ENCODE measurements around the gene PCGF3.
"Not testable (repeated sequence)": the region's sequence is repeated elsewhere in the genome, so short reads cannot be mapped to it uniquely, and the experiment has no call there.

Gene PCGF3

GRCh38 chr4:725391-726234 lies 20.0 kb downstream of the PCGF3 start:
- CTCF ChIA-PET = interaction anchor here (1.2 kb wide), 3 partner anchors 17 to 261 kb away, joined by 3 read pairs; partner anchors contain the start of gene IDUA
- TF ChIP-seq, protein P1, sequence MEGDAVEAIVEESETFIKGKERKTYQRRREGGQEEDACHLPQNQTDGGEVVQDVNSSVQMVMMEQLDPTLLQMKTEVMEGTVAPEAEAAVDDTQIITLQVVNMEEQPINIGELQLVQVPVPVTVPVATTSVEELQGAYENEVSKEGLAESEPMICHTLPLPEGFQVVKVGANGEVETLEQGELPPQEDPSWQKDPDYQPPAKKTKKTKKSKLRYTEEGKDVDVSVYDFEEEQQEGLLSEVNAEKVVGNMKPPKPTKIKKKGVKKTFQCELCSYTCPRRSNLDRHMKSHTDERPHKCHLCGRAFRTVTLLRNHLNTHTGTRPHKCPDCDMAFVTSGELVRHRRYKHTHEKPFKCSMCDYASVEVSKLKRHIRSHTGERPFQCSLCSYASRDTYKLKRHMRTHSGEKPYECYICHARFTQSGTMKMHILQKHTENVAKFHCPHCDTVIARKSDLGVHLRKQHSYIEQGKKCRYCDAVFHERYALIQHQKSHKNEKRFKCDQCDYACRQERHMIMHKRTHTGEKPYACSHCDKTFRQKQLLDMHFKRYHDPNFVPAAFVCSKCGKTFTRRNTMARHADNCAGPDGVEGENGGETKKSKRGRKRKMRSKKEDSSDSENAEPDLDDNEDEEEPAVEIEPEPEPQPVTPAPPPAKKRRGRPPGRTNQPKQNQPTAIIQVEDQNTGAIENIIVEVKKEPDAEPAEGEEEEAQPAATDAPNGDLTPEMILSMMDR (IDR thresholded peaks at IDR 0.05; ENCODE audit: control extremely low read depth, extremely low read depth, low read depth, missing control alignments) = no peak
- POLR2A ChIA-PET = no interaction called here
- DNase-seq (ENCODE audit: extremely low spot score) = no peak

- TF ChIP-seq, protein P1 (IDR thresholded peaks at IDR 0.05; ENCODE audit: control extremely low read depth, extremely low read depth, low read depth, missing control alignments) = no peak
- DNase-seq (ENCODE audit: extremely low spot score) = no peak
- POLR2A ChIA-PET = no interaction called here
- CTCF ChIA-PET = interaction anchor here (1.2 kb wide), 2 partner anchors 17 to 260 kb away, joined by 3 read pairs; partner anchors contain the start of gene IDUA
Measured at GRCh38 chr4:726235-726787, 20.7 kb downstream of the PCGF3 start.

GRCh38 chr4:726838-727237 lies 21.2 kb downstream of the PCGF3 start:
- ChIA-PET POLR2A (no interaction called here), CTCF (interaction anchor here (1.2 kb wide), 2 partner anchors 16 to 260 kb away, joined by 3 read pairs; partner anchors contain the start of gene IDUA)
- no peak for DNase-seq (ENCODE audit: extremely low spot score)
- TF ChIP-seq, protein P1 (IDR thresholded peaks at IDR 0.05; ENCODE audit: control extremely low read depth, extremely low read depth, low read depth, missing control alignments) = no peak

DNA sequence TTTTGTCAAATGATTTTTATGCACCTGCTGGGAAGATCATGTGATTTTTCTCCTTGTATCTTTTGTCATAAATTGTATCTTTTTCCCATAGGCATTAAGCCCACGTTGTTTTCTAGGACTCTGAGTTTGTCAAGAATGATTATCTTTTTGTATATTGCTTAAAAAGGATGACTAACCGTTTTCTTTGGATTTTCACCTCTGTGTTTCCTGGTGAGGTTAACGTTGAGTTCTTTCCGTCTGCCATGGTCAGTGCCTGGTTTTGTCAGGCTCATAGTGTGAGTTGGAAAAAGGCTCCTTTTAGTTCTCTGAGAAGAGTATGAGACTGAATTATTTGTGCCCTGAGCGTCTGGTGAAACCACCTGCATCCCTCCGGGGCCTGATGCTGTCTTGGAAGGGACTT lies 21.9 kb downstream of the PCGF3 start:
- POLR2A ChIA-PET = no interaction called here
- DNase-seq (ENCODE audit: extremely low spot score) = no peak
- CTCF ChIA-PET = interaction anchor here (1.0 to 2.5 kb wide), 2 partner anchors 13 to 15 kb away, joined by 3 to 11 read pairs; no protein-coding TSS in a partner anchor
- TF ChIP-seq, protein P1 (IDR thresholded peaks at IDR 0.05; ENCODE audit: control extremely low read depth, extremely low read depth, low read depth, missing control alignments) = no peak

DNA sequence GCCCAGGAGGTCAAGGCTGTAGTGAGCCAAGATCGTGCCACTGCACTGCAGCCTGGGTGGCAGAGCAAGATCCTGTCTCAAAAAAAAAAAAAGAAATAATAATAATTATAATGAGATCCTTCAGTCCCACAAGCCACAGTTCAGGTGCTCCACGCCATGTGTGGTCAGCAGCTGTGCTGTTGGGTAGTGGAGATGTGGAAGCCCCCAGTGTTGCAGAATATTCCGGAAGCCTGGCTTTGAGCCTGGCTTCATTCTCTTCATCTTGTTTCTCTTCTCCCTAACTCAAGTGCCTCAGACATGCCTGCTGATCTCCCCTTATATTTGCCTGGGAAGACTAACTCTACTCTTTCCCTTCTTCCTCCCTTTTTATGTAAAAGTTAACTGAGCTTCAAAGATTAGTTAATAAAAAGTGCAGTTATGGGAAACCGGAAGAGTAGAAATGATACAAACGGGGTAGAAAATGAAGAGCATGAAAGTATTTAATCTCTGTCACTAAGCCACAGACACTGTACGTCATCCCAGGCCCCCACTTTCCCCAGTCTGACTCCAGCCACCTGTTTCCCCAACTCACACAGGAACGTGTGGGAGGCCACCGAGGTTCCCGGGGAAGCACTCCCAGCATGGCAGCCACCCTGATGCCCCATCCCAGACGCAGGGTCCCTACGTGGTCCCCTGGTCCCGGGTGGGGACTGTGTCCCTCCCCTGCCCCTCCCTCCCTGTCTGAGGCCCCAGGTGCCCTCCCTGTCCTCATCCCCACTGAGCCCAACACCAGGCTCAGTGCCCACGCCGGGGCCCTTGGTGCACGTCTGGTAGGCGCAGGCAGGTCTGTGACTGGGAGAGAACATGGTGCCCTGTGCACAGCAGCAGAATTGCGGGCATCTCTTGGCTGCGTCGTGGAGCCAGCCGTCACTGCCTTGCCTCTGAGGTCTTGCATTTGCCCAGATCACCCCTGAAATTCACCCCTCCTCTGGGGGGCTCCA lies 24.0 kb downstream of the PCGF3 start:
- no peak for DNase-seq (ENCODE audit: extremely low spot score)
- CTCF ChIA-PET = interaction anchor here (2.5 kb wide), 1 partner anchor 13 kb away, joined by 11 read pairs; no protein-coding TSS in a partner anchor
- POLR2A ChIA-PET = no interaction called here
- TF ChIP-seq, protein P1 (IDR thresholded peaks at IDR 0.05; ENCODE audit: control extremely low read depth, extremely low read depth, low read depth, missing control alignments) = no peak

GRCh38 chr4:730511-730910 lies 24.9 kb downstream of the PCGF3 start:
- DNase-seq (ENCODE audit: extremely low spot score) = no peak
- ChIA-PET POLR2A (no interaction called here), CTCF (no interaction called here)

DNA sequence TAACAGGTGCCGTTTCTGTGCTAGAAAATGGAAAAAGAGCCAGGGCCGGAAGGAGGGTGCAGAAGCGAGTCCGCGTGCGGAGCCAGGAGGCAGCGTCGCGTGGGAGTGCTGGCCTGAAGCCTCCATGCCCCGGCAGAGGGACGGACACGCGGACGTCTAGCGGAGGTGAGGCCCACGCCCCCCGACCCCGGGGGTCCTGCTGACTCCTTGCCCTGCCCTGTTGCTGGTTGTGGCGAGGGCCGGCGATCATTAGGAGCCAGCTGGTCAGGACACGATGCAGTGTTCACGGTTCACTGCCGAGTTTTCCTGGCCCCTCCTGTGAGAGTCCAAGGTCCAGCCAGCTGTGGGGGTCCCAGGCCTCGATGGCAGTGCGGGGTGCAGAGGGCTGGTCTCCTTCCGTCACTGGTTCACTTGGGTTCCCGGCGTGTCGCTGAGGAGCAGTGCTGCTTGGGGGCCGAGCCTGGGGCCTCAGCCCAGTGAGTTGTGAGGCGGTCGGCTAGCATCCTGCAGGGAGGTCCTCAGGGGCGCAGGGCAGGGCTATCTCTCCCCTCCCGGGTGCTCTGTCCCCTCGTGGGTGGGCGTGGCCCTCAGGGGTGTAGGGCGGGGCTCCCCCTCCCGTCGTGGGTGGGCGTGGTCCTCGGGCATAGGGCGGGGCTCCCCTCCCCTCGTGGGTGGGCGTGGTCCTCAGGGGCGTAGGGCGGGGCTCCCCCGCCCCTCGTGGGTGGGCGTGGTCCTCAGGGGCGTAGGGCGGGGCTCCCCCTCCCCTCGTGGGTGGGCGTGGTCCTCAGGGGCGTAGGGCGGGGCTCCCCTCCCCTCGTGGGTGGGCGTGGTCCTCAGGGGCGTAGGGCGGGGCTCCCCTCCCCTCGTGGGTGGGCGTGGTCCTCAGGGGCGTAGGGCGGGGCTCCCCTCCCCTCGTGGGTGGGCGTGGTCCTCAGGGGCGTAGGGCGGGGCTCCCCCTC lies 25.6 kb downstream of the PCGF3 start:
- POLR2A ChIA-PET, CTCF ChIA-PET: not testable (repeated sequence)

More at GRCh38 chr4:730511-730910, 24.9 kb downstream of the PCGF3 start:
- TF ChIP-seq, protein P1 (IDR thresholded peaks at IDR 0.05; ENCODE audit: control extremely low read depth, extremely low read depth, low read depth, missing control alignments) = no peak

GRCh38 chr4:731954-732353 lies 26.3 kb downstream of the PCGF3 start:
- POLR2A ChIA-PET; DNase-seq (ENCODE audit: extremely low spot score): not testable (repeated sequence)
- CTCF ChIA-PET = interaction anchor here (0.7 kb wide), 1 partner anchor 10 kb away, joined by 3 read pairs; no protein-coding TSS in a partner anchor

More for the DNA sequence above, 25.6 kb downstream of the PCGF3 start:
- DNase-seq (ENCODE audit: extremely low spot score) = not testable (repeated sequence)
